GM19025 (cell line): ENCODE results near the gene LCA5.
"Not testable (repeated sequence)": the region's sequence is repeated elsewhere in the genome, so short reads cannot be mapped to it uniquely, and the experiment has no call there.

ENCODE experiments used
- ATAC-seq: cut with Tn5 transposase; IDR thresholded peaks from one replicate; pipeline ENCODE4 v1.9.1; 2021; ENCODE audit warnings: mild to moderate bottlenecking, low read depth, moderate library complexity; ENCODE audit not compliant: unreplicated experiment

The LCA5 gene

DNA sequence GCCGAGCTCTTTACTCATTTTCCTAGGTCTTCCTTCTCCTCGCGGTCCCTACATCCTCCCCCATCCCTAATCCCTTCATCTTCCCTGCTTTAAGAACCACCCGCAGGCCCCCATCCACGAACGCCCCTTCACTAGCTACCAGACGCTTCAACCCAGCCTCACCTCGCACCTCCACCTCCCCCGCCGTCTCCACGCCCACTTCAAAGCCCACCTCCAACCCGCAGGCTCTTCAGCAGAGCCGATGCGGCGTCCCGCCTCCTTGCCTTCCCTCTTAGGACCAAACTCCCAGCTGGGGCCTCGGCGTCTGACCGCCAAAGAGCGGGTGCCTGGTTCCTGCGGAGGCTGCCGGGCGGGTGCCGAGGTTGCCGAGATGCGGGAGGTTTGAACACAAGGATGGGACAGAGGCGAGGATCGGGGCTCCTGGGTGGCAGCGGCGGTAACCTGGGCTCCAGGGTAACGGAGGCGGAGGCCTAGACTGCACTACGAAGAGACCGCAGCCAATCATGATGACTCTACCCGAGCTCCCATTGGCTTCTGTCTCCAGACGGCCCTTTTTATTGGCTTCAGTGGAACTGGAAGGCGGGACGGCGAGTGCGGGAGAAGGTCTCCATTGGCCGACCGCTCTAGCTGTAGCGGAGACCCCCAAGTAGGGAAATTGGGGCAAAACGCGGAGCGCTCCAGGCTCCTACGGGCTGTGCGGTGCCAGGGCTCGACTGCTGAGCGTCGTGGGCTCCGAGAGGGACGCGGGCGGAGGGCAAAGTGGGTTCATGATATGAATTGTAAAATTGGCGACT is at the start of gene LCA5:
TSS of gene LCA5 (minus strand) at position 477 of the 794 bp plus-strand sequence. CDS start 18,536 bp downstream, outside the sequence.
- peak; percentile 100 for ATAC-seq

DNA sequence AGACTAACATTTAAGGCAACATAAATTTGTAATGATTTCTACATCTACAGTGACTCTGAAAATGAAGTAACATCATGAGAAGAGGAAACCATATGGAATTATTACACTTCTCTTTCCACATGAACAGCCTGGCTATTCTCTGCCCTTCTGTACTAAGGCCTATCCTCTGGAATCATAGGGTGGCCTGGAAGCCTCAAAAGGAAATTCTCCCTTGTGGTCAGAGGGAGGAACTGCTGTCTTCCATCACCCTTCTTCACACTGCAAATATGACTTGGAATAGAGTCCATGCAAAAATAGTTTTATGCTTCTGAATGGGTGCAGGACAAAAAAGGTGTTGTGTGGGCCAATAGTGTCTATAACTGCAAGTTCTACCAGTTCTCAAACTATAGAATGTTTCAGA is 49.3 kb upstream of the LCA5 start:
- ATAC-seq, result no peak

DNA sequence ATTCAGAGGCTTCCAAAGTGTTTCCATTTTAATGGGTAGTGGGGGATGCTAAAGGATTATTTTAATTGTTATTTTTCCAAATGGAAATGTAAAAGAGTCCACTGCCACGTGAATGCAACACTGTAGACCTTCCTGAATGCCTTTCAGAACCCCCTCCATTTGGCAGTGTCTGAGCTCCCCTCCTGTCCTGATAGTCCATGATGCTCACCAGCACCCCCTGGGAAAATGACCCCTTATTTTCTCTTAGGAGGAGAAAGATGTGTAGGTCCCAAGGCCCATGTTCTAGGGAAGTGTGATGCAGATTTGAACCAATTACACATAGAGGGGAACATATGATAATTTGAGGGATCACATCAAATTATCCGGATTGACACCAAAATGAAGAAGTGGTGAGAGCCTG is 47.1 kb upstream of the LCA5 start:
- ATAC-seq, result no peak

DNA sequence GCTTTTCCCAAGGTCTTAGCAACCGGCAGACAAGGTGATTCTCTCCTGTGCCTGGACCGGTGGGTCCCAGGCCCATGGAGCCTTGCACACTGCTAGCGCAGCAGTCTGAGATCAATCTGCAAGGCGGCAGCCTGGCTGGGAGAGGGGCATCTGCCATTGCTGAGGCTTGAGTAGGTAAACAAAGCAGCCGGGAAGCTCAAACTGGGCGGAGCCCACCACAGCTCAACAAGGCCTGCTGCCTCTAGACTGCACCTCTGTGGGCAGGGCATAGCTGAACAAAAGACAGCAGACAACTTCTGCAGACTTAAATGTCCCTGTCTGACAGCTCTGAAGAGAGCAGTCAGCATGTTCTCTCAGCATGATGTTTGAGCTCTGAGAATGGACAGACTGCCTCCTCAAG is 40.7 kb upstream of the LCA5 start:
- ATAC-seq, result not testable (repeated sequence)

DNA sequence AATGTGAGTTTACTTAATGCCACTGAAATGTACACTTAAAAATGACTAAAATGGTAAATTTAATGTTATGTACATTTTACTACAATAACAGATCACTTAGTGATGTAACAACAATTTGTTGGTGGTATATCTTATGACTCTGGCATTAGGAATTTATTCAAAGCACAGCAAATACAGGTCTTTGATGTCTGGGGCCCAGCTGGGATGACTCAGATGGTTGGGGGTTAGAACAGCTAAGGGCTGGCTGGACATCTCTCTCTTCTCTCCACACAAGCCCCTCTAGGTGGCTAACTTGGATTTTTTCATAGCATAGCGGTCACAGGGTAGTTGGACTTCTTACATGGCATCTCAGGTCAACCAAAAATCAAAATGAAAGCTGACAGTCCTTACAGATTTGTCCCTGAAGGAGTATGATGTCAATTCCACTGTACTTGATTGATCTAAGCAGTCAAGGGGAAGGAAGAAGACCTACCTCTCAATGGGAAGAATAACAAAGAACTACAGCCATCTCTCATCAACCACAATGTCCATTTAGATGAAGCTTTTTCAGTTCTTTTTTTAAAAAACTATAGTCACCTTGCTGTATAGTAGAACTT is 37.5 kb upstream of the LCA5 start:
- ATAC-seq, result no peak

DNA sequence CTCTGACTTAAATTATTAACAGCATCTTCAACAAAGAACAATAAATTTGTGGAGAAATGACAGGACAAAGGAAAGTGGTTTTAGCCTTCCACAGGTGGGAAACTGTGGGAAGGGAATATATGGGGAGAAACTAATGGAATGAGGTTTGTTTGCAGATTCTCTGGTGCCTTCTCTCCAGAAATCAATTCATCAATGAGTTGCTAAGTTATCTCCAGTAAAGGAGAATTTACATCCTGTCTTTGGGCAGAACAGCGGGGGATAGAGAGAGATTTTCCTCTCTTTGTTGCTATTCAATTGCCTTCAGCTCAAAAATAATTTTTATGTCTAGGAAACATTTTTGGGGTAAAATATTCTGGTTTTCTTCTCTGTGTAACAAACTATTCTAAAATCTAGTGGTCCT is 36.9 kb upstream of the LCA5 start:
- ATAC-seq, result no peak

DNA sequence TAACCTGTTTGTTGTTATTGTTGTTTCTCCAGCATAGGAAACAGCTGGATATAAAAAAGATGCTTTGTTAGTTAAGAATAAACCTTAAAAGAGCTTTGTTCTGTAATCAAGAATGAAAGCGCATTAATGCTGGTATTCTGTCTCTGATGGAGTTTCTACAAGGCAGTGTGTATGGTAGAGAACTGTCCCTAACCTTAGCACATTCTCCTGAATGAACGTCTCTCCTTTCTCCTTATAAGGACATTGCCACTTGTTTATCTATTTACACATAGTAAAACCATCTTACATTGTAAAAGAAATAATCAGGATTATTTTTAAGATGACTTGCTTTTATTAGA is 33.8 kb upstream of the LCA5 start:
- ATAC-seq, result no peak

DNA sequence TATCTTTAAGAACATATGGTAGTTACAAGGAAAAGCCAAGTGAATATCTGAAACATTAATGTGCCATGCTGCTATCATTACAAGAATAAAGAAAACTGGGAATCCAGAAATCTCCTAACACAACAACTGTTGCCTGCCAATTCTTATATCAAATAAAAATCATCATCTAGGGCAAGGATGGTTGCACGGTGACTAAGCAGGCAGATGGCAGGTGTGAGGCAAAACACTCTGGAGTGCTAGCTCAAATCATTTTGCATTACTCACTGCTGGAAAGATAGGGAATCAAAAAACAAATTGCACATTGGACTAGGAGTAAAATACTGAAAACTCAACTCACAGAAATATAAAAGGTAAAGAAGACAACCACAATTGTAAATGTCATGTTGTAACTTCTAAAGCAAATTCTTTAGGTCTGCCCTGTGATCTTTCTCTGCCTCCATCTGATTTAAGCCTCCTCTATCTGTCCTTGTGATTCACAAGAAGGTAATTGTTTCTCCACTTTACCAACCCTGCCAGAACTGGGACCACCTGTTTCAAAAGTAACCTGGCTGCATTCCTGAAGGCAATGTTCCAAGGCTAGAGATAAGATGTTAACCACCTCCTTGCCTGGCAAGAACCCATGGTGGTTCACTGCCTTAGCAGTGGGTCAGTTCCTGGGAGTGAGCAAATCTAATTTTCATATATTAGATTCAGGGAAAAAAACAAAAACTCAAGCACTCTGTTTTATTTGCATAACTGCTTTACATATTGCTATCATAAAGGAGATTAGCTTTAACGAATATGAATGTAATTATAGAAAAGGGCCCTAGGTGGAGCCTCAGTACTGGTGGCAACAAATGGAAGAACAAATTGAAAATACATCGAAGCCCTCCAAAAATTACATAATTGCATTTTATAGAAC is 33.1 kb upstream of the LCA5 start:
- ATAC-seq, result peak; percentile 87

DNA sequence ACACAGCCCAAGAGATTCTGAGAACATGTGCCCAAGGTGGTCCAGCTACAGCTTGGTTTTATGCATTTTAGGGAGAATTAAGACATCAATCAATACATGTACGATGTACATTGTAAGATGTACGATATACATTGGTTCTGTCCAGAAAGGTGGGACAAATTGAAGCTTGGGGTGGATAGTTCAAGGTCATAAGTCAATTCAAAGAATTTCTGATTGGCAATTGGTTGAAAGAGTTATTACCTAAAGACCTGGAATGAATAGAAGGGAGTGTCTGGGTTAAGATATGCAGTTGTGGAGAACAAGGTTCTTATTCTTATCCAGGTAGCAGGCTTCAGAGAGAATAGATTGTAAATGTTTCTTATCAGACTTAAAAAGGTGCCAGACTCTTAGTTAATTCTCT is 31.8 kb upstream of the LCA5 start:
- ATAC-seq, result no peak

DNA sequence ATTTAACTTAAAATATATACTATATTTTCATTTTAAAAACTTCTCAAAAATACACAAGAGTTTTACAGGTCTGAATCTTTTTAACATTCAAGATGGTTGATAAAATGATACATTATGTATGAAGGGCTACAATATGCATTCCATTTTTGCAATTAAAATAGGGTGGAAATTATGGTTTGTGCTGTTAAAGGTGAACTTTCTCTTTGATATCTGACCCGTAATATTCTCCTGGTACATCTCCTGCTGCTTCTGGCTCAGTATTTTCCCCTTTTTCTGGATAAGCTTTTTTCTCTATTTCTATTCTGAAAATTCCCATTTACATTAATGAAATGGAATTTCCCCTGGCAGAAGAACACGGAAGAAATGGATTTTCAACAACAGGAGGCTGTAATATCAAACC is 27.4 kb upstream of the LCA5 start:
- no peak for ATAC-seq

DNA sequence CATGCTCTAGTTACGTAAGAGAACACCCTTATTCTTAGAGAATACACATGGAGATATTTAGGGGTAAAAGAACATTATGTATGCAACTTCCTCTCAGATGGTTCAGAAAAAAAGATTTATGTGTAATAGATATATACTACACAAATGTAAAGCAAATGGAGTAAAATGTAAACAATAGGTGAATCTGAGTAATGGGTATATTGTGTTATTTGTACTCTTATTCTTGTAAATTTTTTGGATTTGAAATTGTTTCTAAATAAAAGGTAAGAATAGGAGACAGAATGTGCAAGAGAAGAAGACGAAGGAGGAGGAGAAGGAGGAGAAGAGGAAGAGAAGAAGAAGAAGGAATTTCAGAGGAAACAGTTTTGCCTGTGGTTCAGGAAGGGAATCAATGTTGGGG is 22.5 kb upstream of the LCA5 start:
- ATAC-seq, result no peak

DNA sequence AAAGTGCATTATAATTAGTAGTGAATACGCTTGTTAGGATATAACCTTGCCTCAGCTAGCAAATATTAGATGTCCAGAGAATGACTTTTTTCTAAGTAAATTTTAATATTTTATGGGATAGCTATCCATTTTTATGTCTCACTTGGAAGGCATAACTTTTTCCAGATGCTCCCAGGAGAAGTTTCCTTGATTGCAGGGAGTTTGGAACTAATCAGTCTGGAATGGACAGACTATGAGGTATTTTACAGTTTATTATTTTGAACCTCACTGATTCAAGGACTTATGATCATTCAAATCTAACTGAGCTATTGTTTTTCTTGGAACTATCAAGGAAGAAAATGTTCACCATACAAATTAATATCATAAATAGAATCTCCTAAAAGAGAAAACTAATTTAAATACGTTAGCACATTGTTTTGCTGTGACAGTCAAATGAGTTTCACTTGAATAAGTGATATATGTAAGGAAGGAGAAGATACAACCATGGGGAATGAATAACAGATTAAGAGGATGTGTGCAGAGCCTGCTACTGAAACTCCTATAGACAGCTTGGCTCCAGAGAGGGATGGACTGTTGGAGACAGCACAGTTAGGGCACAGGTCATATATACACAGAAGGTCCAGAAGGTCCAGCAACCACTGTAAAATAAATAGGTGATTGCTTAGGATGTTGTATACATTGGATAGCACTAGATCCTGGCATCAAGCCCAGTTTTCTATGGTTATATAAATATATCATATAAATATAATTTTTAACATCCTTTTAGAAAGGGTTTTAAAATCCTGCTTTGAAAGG is 20.6 kb upstream of the LCA5 start:
- no peak for ATAC-seq

DNA sequence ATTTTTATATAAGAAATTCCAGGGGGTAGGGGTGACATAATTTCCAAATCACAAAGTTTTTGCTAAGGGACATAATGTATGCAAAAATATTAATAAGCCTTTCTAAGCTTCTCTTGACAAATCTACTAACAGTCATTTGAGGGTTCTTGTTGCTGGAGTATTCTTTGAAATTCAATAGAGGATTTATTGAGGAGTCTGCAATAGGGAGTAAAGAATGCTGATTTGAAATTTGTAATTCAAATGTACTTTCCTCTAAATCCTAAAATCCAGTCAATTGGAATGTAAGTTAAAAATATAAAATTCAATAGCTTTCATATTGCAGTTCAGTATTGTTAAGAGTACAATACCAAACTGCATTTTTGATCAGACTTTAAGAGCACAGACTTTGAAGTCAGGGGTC is 17.1 kb upstream of the LCA5 start:
- no peak for ATAC-seq

DNA sequence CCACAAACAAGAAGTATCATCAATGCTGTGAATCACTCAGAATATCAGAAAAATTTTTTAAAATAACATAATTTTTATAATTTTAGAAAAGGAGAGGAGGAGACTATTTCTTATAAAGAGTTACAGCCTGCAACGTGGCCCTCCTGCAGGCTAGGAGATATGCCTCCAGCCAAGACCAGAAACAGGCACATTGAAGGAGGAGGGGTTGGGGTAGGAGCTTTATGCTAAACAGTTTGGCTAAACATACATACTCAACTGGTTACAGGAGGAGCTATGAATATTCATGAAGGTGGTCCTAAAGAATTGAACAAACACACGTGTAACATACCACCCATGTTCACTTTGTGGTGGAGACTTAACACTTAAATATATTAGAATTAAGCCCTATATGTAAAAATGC is 14.2 kb upstream of the LCA5 start:
- no peak for ATAC-seq

DNA sequence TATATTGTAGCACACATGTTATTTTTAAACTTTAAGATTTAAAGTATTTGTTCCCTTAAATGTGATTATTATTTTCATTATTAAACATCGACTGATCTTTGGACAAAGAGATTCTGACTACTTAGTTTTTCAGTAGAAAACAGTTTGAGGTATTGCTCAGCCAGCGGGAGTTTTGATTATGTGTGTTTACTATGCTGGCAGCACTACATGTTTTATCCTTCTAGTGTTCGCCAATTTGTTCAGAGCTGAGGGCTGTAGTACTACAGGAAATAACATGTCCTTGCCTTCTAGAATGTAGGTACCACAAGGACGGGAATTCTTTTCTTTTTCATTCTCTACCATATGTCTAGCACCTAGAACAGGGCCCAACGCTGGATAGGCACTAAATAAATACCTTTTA is 11.1 kb upstream of the LCA5 start:
- ATAC-seq, result no peak

DNA sequence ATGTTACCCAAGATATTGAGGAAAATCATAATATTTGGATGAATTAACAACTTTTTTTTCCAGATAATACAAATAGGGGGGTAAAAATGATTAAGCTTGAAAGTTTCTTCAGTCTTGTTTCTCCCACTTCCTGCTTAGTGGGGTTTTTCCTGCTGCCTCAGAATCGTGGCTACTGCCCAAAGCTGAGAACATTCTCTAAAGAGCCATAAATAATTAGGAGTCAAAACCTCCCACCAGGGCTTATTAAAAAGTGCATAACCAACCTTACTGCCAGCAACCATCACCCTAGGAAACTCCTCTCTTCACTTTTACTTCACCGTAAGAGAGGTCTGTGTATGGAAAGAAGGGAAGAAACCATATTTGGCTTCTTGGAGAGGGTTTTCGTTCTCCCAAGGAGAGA is 9.0 kb upstream of the LCA5 start:
- no peak for ATAC-seq

DNA sequence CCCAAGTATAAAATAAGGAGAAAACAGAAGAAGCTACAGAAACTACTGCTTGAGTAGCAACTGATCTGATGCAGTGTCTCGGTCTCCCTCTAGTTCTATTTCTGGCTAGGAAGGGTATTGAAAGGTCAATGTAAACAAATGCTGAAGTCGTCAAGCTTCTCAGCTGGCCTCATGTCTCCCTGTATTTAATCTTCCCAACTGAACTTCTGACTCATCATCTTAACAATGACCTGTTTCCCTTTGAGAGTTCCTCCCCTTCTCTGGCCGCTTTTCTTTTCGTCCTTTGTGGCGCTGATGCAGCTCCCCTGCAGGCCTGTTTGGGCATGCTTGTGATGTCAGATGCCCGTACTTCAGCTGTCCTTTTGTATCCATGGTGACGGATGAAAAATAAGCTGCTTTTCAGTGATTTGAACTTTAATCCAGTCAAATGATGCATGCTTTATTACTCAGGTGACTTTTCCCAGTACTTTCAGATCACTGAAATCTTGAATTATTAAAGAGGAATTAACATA is 7.8 kb upstream of the LCA5 start:
- peak; percentile 79 for ATAC-seq

DNA sequence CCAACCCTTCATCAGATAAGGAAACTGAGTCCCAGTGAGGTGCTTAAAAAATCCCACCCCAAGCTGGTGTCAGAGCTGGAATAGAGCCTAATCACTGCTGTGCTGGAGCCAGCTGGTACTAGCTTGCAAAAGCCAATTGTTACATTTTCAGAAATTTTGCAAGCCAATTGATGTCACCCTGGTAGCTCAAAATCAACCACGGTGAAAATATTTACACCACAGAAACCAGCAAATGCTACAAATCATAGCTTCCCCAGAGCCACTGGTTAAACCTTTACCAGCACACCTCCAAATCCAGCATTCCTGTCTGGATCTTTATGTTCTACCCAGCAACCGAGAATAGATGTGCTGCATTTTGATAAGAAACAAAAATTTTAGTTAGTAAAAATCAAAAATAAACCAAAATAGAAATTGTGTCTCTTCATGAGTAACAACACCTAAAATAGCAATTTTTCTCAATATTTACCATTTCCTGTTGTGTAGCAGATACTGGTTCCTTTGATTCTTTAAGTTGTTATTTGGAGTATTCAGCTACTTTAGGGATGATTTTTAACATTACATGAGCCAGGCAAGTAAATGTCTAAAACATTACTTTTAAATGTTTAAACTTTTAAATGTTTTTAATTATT is 7.2 kb upstream of the LCA5 start:
- peak; percentile 45 for ATAC-seq

DNA sequence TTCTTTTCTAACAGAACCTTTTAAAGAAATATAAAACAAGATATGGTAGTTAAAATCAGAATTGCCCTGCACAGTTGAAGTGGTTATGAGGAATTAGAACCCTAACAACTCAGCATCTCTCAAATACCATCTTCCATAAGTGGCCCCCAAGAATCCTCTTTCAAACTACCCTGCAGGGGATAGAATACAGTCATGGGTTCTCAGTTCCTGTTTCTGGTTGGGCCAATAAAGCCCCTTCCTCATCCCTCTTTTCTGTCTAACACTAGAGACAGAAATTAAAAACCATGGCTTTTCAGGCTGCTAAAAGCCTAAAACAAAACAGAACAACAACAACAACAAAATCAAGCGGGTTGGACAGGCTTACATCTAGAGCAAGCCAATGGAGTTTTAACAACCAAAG is 6.7 kb upstream of the LCA5 start:
- ATAC-seq, result peak; percentile 6

DNA sequence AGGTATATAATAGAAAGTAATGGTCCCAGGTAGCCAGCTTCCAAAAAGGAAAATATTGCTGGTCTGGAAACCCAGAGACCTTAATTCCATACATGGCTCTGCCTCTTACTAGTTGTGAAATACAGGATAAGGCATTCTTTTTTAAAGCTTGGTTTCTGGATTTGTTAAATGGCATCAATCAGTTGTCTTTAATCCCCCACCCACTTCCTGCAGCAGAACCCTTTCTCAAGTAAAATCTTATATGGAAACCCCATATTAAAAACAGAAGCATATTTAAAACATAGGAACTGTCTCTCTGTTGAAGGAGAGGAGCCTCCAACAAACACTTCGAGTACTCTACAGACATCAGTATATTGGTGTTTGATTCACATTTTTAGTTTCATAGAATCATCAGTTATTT is 6.2 kb upstream of the LCA5 start:
- ATAC-seq, result no peak
